NCI-H1105 treated with DMSO at 0.1 percent for 48 hours (cell line): ENCODE measurements around the gene VAPA.

Source experiments
- DNase-seq: peaks from one replicate; lab custom pipeline; 2025; lab: John Stamatoyannopoulos, UW

Gene VAPA

GRCh38 chr18:10003281-10003680, 89.5 kb downstream of the VAPA start:
- no peak for DNase-seq

- DNase-seq, result no peak
Observed at GRCh38 chr18:10003866-10004265, 90.0 kb downstream of the VAPA start.

- DNase-seq, result peak; percentile 22
Observed at GRCh38 chr18:10006311-10006893, 92.6 kb downstream of the VAPA start.

- DNase-seq, result no peak
Observed at GRCh38 chr18:10008006-10008647, 94.3 kb downstream of the VAPA start.
